CD4-positive, alpha-beta T cell (primary cell): ENCODE results near the gene SMIM5. TPM values are rescaled to one million over a fixed set of nuclear protein-coding genes. Genes with fewer than 3 reads are reported as not detected.
A peak's percentile ranks its signal among the peaks of the same experiment; 100 is the strongest.

Source experiments
- ATAC-seq: fragments of 200-7000 bp; cut with Tn5 transposase; one replicate; pipeline ENCODE4 v1.10.0; 2022; ENCODE audit warnings: mild to moderate bottlenecking; ENCODE audit not compliant: poor library complexity
- CTCF ChIA-PET: fragments of 350-600 bp; sonication (Branson Sonifier 250); formaldehyde crosslinking; loops from one replicate; lab custom pipeline; 2021; ENCODE audit warnings: antibody characterized with exemption, inconsistent platforms; lab: Charles Lee
- POLR2A ChIA-PET: fragments of 350-600 bp; sonication (Branson Sonifier 250); formaldehyde crosslinking; loops from one replicate; lab custom pipeline; 2021; ENCODE audit warnings: antibody characterized with exemption, inconsistent platforms; lab: Charles Lee
- DNase-seq, 14 experiments: peaks; one replicate each; pipeline ENCODE4 v3.0.0-alpha.2; 2013 to 2020; ENCODE audit warnings: mixed read lengths in 2 of 14
- H3K27ac ChIP-seq, 2 donors: one replicate each; pipeline versions ENCODE4 v1.5.1 to v1.7.0; 2013; ENCODE audit warnings: low read length in 2 of 2, low read depth in 1 of 2, mild to moderate bottlenecking in 1 of 2
- H3K27me3 ChIP-seq, 2 experiments: 1 replicate in 1 of 2; 2 replicates in 1 of 2; pipeline versions ENCODE4 v1.6.1 to v1.7.0; 2013; ENCODE audit warnings: low read length in 2 of 2, control low read depth in 1 of 2, mild to moderate bottlenecking in 1 of 2, moderate library complexity in 1 of 2; ENCODE audit not compliant: insufficient read depth in 2 of 2, control insufficient read depth in 1 of 2
- H3K36me3 ChIP-seq: one replicate; pipeline ENCODE4 v1.6.1; 2013; ENCODE audit warnings: low read length, control low read depth; ENCODE audit not compliant: insufficient read depth
- H3K4me1 ChIP-seq: one replicate; pipeline ENCODE4 v1.6.1; 2013; ENCODE audit warnings: low read length, control low read depth; ENCODE audit not compliant: insufficient read depth
- H3K4me3 ChIP-seq: one replicate; pipeline ENCODE4 v1.5.1; 2013; ENCODE audit warnings: mild to moderate bottlenecking, low read length, moderate library complexity
- H3K9me3 ChIP-seq, 2 experiments: 1 replicate in 1 of 2; 2 replicates in 1 of 2; pipeline versions ENCODE4 v1.6.1 to v1.7.0; 2013; ENCODE audit warnings: low read length in 2 of 2, mild to moderate bottlenecking in 2 of 2, control low read depth in 1 of 2, moderate library complexity in 1 of 2; ENCODE audit not compliant: control insufficient read depth in 1 of 2, insufficient read depth in 1 of 2
- H3K27ac Mint-ChIP-seq: one replicate; pipeline ENCODE4 v1.8.0; 2020; ENCODE audit warnings: mixed read lengths
- H3K27me3 Mint-ChIP-seq: one replicate; pipeline ENCODE4 v1.8.0; 2021; ENCODE audit warnings: mixed read lengths
- H3K36me3 Mint-ChIP-seq: one replicate; pipeline ENCODE4 v1.8.0; 2021; ENCODE audit warnings: low read depth, mixed read lengths
- H3K4me1 Mint-ChIP-seq: one replicate; pipeline ENCODE4 v1.8.0; 2021; ENCODE audit warnings: low read depth, mixed read lengths
- H3K4me3 Mint-ChIP-seq: one replicate; pipeline ENCODE4 v1.8.0; 2020; ENCODE audit warnings: mild to moderate bottlenecking, mixed read lengths
- H3K9me3 Mint-ChIP-seq: one replicate; pipeline ENCODE4 v1.8.0; 2020; ENCODE audit warnings: mixed read lengths
- intact Hi-C, 2 experiments: fragments of 100-400 bp; cut with DNase I in 1 of 2; cut with micrococcal nuclease in 1 of 2; formaldehyde crosslinking; loops; one replicate each; pipeline versions ENCODE4 v1.15.1 to v1.9.0; 2023 to 2025; cut with DNase I, micrococcal nuclease
- total RNA-seq, 174 experiments: library from RNA in 2 of 174; stranded (reverse) in 2 of 174; gene quantifications; one replicate each; pipeline ENCODE4 v1.2.3 and lab custom pipeline; 2021 to 2026
- TF ChIP-seq, protein P1 (sequence below): fragments of 200-600 bp; IDR thresholded peaks from one replicate; pipeline ENCODE4 v1.8.0; 2022; ENCODE audit warnings: antibody characterized with exemption, mild to moderate bottlenecking

The SMIM5 gene
- total RNA-seq, 2 experiments from 2014 or later: 0.75 to 1.3 TPM

DNA sequence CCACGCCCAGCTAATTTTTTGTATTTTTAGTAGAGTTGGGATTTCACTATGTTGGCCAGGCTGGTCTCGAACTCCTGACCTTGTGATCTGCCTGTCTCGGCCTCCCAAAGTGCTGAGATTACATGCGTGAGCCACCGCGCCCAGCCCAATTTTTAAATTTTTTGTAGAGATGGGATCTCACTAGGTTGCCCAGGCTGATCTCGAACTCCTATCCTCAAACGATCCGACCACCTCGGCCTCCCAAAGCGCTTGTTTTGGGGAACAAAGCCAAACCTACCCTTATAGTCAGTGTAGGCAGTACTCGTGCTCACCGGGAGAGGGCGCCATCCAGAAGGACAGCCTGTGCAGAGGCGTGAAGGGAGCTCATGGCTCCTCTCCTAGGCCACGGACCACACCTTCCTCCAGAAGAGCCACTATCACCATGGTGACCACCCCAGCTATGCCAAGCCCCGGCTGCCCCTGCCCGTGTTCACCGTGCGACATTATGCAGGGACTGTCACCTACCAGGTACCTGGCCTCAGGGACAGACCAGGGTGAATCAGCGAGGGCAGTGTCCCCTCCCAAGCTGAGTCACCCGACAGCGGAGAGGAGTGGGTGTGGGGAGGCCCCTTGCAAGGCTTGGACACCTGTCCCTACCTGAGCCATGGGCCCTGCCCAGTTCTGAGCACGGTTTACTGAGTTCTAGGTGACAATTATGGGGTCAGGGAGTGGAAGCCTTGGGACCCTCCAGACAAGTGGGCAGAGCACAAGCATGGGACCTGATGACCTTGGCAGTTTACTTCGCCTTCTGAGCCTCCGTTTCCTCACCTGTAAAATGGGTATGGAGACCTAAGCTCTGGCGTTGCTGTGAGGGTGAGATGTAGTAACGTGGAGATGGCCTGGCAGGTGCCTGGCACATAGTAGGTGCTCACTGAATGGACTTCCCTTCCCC, 31.9 kb upstream of the SMIM5 start:
- Histone ChIP-seq H3K4me1 (peaks cover 4% of the 10 kb centered on the region), H3K27me3 (no peaks in the 10 kb centered on the region), H3K4me3 (no peak overlapping the region), H3K9me3 (no peaks in the 10 kb centered on the region), H3K36me3 (no peaks in the 10 kb centered on the region), H3K27ac (no peak overlapping the region)
- intact Hi-C loops: no loop called here
- no peaks in the 10 kb centered on the region for H3K4me1 Mint-ChIP-seq
- H3K27me3 Mint-ChIP-seq: no peaks in the 10 kb centered on the region
- DNase-seq (peak; percentile 37 to 72 (median 54)), ATAC-seq (peak; percentile 81)
- no peaks in the 10 kb centered on the region for H3K36me3 Mint-ChIP-seq
- H3K4me3 Mint-ChIP-seq: no peak overlapping the region
- no peak overlapping the region for H3K27ac Mint-ChIP-seq
- no peaks in the 10 kb centered on the region for H3K9me3 Mint-ChIP-seq
- ChIA-PET POLR2A (no interaction called here), CTCF (interaction anchor here (0.6 to 1.3 kb wide), 5 partner anchors 9 to 152 kb away, joined by 3 to 6 read pairs (median 4); no protein-coding TSS in a partner anchor)
- TF ChIP-seq, protein P1, sequence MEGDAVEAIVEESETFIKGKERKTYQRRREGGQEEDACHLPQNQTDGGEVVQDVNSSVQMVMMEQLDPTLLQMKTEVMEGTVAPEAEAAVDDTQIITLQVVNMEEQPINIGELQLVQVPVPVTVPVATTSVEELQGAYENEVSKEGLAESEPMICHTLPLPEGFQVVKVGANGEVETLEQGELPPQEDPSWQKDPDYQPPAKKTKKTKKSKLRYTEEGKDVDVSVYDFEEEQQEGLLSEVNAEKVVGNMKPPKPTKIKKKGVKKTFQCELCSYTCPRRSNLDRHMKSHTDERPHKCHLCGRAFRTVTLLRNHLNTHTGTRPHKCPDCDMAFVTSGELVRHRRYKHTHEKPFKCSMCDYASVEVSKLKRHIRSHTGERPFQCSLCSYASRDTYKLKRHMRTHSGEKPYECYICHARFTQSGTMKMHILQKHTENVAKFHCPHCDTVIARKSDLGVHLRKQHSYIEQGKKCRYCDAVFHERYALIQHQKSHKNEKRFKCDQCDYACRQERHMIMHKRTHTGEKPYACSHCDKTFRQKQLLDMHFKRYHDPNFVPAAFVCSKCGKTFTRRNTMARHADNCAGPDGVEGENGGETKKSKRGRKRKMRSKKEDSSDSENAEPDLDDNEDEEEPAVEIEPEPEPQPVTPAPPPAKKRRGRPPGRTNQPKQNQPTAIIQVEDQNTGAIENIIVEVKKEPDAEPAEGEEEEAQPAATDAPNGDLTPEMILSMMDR: peak; percentile 64

DNA sequence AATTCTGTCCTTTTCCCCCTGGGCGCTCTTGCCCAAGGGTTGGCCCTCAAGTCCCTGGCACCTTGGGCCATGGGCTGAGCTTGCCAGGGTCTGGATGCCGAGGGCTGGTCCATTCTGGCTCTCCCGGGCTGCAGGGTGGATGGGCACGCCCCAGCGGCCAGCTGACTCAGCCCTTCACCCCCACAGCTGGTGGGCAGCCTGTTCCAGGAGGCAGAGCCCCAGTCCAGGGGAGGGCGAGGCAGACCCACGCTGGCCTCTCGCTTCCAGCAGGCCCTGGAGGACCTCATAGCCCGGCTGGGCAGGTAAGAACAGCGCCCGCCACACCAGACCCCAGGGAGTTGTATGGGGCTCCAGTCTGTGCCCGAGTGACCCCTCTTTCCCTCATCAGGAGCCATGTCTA, 30.6 kb upstream of the SMIM5 start:
- no peaks in the 10 kb centered on the region for H3K27me3 ChIP-seq
- intact Hi-C loops: no loop called here
- no peaks in the 10 kb centered on the region for H3K4me1 Mint-ChIP-seq
- no peaks in the 10 kb centered on the region for H3K9me3 Mint-ChIP-seq
- ChIA-PET POLR2A (no interaction called here), CTCF (no interaction called here)
- no peak overlapping the region for H3K27ac Mint-ChIP-seq
- no peak for DNase-seq
- no peak overlapping the region for H3K27ac ChIP-seq
- no peaks in the 10 kb centered on the region for H3K9me3 ChIP-seq
- no peak overlapping the region for H3K4me3 ChIP-seq
- no peaks in the 10 kb centered on the region for H3K36me3 Mint-ChIP-seq
- H3K36me3 ChIP-seq: no peaks in the 10 kb centered on the region
- no peak overlapping the region for H3K4me3 Mint-ChIP-seq
- TF ChIP-seq, protein P1: no peak
- ATAC-seq: no peak
- peaks cover 4% of the 10 kb centered on the region for H3K4me1 ChIP-seq
- no peaks in the 10 kb centered on the region for H3K27me3 Mint-ChIP-seq

DNA sequence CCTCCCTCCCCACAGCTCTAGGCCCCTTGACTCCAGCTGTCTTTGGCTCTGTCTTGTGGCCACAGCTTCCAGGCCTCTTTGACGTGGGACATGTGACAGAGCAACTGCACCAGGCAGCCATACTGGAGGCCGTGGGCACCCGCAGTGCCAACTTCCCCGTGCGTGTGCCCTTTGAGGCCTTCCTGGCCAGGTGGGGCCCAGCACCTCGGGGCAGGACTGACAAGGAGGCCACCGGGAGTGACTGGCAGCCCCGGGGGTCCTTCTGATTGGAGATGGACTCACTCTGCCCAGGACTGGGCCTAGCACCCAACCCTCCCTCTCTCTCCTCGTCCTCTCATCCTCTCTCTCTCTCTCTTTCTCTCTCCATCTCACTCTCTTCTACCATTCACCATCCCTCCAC, 30.1 kb upstream of the SMIM5 start:
- intact Hi-C loops: no loop called here
- H3K36me3 Mint-ChIP-seq: no peaks in the 10 kb centered on the region
- ChIA-PET CTCF (no interaction called here), POLR2A (no interaction called here)
- TF ChIP-seq, protein P1: no peak
- no peaks in the 10 kb centered on the region for H3K36me3 ChIP-seq
- no peaks in the 10 kb centered on the region for H3K27me3 Mint-ChIP-seq
- no peaks in the 10 kb centered on the region for H3K27me3 ChIP-seq
- no peak for DNase-seq
- H3K9me3 ChIP-seq: no peaks in the 10 kb centered on the region
- H3K4me3 ChIP-seq: no peak overlapping the region
- H3K9me3 Mint-ChIP-seq: no peaks in the 10 kb centered on the region
- no peak overlapping the region for H3K27ac ChIP-seq
- no peak overlapping the region for H3K4me3 Mint-ChIP-seq
- H3K27ac Mint-ChIP-seq: no peak overlapping the region
- peaks cover 4% of the 10 kb centered on the region for H3K4me1 ChIP-seq
- H3K4me1 Mint-ChIP-seq: no peaks in the 10 kb centered on the region
- ATAC-seq: no peak
